ENCODE results near the gene TAP2.

- no peak for TF ChIP-seq EZH2phosphoT487 (IDR thresholded peaks at IDR 0.05; ENCODE audit: insufficient read depth, low read depth)
- no peak for TF ChIP-seq EZH2 (IDR thresholded peaks at IDR 0.05; ENCODE audit: insufficient read depth, poor library complexity, severe bottlenecking)
These were observed 44.3 kb upstream of the TAP2 start for GRCh38 chr6:32882879-32883250.

All from GM23248 (cell line).